ENCODE results near the gene GPR153.
"Not testable (repeated sequence)": the region's sequence is repeated elsewhere in the genome, so short reads cannot be mapped to it uniquely, and the experiment has no call there.

GPR153 gene

DNA sequence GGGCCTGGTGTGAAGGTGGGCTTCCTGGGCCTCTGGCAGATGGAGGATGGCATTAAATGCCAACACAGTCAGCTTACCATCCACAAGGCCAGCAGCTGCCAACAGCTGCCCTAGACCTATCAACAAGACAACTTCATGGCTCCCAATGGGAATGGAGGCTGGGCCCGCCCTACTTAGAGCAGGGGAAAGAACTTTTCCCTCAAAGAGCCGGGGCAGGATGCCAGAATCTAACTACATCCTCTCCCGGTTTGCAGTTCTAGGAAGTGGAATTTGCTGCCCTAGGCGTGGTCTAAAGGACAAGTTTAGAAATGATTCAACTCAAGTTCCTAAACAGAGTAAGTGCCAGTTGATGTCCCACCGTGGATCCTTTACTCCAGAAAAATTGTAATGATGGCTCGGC, 38.3 kb downstream of the GPR153 start:
- no peak for DNase-seq

DNA sequence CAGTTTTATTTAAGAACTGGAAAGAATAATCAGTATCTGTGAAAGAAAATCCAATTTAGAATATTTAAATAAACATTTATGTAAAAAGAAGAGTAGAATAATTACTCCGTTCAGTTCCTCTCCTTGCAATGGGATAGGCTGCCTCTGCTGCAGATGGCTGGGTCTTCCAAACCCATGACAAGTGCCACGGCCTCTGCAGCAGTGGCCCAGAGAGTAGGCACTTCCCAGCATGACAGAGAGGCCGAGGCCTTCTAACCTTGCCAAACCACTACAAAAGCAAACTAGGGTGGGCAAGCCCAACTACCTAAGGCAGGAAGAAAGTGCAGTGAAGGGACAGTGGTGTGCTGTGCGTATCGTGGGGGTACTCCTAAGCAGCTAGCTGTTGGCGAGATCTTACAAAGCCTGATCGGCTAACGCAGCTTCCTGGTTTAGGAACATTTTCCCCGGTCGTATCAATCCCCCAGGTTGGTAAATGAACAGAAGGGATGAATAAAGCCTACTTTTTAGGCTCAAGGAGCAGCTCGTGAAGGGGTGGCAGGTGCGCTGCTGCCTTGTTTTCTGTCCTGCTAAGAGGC, 39.6 kb downstream of the GPR153 start:
- DNase-seq = no peak

DNA sequence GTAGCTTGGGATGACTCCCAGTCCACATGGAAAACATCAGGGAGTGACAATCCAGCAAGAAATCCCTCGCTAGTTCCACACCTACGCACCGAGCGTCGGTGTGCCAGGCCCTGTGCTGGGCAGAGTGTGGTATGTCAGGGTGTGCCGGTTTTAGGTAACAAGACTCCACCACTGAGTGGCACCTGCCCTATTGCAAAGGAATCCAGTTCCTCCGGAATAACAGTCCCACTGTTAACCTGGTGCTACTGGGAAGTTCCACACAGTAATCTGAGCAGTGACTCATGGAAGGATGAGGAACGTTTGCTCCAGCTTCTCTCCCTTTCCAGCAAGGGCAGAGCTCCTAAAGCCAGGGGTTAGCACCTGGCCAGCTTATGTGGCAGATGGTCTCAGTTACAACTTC, 40.7 kb downstream of the GPR153 start:
- no peak for DNase-seq

DNA sequence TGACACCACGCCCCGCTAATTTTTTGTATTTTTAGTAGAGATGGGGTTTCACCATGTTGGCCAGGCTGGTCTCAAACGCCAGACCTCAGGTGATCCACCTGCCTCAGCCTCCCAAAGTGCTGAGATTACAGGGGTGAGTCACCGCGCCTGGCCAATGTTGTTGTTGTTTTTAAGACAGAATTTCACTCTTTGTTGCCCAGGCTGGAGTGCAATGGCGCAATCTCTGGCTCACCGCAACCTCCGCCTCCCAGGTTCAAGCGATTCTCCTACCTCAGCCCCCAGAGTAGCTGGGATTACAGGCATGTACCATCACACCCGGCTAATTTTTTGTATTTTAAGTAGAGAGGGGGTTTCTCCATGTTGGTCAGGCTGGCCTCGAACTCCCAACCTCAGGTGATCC, 41.3 kb downstream of the GPR153 start:
- DNase-seq = not testable (repeated sequence)

DNA sequence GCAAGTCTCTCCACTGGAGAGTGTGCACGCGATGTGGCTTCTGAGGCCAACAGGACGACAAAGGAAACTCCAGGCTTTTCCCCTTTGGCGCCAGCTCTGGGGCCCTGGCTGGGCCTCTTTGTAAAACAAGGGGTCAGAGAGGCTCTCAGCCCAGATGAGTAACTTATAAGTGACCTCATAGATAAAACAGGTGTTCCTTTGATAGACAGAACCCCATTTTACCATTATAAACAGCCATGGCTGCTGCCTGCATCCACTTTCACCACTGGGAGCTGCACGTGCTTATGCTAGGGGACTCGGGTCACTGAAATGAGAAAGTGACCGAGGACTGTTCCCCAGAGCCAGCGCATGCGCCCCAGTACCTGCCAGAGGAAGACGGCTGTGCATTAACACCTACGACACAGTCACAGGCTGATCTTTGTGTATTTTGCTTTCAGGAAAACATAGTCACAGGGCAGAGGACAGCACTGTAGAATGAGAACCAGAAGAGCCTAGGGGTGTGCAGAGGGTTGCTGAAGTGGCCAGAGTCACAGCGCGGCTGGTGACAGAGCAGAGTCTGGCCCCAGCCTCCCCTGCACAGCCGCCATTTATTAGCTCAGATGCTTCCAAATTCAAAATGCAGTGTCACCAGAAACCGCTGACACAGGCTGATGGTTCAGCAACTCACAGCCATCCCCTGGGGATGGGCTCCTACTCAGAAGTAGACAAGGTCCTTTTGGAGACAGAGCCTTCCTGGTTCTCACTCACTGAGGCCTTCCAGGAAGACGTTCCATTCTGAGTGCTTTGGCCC, 42.3 kb downstream of the GPR153 start:
- no peak for DNase-seq

DNA sequence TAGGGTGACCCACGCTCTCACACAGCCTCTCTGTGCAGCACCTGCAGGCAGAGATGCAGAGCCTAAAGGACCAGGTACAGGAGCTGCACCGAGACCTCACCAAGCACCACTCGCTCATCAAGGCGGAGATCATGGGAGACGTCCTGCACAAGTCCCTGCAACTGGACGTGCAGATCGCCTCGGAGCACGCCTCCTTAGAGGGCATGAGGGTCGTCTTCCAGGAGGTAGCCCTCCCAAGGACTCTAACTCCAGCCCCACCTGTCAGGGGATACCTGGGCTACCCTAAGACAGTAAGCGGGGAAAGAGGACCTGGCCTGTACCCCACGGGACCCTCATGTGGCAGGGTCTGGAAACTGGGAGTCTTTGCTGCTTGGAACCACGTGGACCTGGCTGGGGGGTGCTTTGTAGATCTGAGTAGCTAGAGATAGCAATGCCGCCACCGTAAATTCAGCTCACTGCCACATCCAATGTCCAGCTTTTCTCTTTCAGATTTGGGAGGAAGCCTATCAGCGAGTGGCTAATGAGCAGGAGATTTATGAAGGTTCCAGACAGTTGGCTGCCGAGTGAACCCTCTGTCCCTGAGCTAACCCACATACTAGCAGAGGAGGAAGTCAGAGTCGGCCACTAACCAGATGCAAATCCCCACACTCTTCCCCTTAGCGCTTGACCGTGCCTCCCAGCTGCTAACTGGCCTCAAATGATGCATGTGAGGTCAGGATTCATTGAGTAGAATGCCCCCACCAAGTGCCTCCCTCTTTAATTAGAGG, 48.5 kb downstream of the GPR153 start:
- no peak for DNase-seq

DNA sequence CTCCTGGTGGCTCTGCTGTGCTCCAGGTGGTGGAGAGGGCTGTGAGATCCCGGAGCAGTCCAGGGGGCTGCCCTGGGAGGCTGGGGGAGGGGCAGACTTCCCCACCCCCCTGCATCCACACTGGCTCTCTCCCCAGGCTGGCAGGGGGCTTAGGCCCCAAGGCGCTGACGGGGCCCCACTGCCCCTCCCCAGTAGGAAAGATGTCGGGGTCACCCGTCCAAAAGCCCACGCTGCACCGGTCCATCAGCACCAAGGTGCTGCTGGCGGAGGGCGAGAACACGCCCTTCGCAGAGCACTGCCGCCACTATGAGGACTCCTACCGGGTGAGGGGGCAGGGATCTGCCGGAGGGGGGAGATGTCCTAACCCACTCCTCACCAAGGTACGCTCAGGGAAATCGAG, 49.2 kb downstream of the GPR153 start:
- DNase-seq = no peak

DNA sequence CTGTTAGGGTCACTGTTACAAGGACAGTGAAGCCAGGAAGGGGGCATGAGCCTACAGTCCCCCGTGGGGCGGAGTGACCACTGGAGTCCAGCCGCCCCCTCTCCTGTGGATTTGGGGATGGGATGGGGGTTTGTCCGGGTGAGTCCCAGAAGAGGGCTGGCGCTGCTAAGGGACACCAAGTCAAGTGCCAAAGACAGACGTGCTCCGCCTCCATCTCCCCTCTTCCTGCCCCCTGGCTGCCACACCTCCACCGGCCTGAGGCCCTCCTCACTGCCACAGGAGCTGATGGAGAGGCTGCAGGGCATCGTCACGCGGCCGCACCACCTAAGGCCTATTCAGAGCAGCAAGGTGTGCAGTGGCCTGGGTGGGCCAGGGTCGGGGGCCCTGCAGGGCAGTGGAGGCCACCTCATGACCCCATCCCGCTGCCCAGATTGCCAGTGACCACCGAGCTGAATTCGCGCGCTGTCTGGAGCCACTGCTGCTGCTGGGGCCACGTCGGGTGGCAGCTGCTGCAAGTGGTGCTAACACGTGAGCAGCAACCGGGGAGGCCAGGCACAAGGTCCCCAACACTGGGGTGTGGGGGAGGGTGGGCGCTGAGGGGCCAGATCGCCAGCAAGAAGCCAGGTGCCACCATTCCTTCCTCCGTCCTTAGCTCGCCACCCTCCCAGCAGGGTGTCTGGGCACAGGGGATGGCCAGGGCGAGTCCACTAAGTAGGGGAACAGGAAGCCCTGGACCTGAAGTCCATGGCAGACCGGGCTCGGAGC, 50.1 kb downstream of the GPR153 start:
- no peak for DNase-seq

DNA sequence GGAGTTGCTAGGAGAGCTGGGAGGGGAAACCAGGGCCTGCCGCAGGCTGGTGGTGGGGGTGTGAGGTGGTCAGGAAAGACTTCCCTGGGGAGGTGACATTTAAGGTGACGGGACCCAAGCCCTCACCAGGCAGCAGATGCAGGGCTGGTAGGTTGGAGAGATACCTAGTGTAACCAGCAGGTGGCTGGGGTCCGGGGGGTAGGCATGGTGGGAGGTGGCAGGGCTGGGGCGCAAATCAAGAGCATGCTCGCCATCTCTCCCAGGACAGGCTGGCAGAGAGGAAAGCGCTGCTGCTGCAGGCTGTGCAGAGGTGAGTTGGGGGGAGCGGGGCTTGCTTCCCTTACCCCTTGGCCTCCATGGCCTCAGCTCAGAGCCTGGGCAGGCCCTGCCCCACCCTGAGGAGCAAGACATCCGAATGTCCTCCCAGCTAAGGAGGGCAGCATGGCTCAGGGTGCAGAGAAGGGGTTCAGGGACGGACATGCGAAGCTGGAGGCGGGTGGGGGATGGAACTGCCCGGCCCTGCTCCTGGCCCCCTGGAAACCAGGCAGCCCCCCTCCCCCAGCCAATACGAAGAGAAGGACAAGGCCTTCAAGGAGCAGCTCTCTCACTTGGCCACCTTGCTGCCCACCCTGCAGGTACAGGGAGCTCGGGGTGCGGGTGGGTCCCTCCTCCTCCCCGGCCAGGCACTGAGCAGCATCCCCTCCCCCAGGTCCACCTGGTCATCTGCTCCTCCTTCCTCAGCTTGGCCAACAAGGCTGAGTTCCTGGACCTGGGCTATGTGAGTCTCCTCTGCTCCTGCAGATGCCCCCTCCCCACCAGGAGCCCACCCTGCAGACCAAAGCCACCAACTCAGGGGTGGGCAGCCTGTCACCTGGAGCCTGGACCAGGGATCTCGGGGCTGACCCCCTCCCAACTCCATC, 51.0 kb downstream of the GPR153 start:
- no peak for DNase-seq

DNA sequence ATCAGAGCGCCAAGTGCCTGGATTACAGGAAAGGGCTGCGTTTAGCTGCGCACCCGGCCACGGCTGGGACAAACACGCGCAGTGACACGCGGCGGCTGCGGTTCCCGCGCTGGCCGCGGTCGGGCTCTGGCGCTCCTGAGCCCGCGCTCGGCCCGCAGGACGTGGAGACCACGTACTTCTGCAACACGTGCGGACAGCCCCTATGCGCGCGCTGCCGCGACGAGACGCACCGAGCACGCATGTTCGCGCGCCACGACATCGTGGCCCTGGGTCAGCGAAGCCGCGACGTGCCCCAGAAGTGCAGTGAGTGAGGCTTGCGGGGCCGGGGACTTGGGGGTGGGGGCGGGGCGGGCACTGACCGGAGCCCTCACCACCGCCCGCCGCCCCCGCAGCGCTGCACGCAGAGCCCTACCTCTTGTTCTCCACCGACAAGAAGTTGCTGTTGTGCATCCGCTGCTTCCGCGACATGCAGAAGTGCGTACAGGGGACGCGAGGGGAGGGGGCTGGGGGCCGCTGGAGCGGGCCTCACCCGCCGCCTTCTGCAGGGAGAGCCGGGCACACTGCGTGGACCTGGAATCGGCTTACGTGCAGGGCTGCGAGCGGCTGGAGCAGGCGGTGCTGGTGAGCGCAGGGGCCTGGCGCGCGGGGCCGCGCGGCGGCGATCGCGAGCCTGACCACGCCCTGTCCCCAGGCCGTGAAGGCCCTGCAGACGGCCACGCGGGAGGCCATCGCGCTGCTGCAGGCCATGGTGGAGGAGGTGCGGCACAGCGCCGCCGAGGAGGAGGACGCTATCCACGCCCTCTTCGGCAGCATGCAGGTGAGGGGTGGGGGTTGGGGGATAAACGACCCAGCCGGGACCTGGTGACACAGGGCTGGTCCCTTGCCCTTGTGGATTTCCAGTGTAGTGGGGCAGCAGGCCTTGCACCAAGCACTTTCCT, 51.9 kb downstream of the GPR153 start:
- no peak for DNase-seq

DNA sequence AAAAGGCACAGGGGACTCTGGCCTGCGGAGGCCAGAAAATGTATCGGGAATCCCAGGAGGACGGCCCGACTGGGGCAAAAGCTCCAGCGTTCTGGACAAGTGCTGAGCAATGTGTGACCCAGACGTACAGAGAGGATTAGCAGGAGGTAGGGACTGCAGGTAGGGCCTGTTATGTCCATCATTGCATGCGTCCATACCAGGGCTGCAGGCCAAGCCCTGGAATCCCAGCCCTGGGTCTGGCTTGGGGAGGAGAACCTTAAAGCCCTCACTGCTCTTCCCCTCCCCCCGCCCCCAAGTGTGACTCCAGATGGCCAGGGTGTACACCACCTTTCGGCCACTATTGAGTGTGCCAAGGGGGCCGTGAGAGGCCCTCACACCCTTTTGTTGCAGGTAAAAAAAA, 53.0 kb downstream of the GPR153 start:
- no peak for DNase-seq

DNA sequence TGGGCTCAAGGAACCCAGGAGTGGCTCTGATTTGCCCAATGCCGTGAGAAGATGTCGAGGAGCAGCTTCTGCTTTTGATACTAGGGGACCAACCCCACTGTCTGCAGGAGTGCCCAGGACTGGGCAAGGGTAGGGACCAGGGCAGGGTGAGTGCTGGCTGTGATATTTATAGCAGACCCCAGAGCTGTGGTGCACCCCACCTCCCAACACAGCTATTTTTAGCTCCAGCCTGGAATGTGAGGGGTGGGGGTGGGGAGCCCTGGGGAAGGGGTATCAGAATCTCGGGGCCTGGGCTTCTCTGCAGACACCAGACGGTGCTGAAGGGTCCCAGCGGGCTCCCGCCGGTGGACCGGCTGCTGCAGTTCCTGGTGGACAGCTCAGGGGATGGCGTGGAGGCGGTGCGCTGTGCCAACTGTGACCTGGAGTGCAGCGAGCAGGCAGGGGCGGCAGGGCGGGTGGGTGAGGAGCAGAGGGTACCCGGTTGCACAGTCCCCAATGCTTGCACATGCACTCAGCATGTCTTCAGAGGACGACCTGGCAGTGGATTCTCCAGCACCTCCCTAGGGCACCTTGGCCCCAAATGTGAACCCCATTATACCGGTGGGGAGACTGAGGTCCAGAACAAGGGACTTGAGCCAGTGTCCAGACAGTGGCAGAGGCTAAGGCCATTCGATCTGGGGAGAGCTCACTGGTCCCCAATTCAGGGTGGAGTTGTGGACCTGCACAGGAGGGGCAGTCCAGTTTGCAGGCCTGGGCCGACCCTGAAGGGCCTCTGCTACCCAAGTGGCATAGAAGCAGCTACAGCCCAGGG, 53.6 kb downstream of the GPR153 start:
- no peak for DNase-seq

DNA sequence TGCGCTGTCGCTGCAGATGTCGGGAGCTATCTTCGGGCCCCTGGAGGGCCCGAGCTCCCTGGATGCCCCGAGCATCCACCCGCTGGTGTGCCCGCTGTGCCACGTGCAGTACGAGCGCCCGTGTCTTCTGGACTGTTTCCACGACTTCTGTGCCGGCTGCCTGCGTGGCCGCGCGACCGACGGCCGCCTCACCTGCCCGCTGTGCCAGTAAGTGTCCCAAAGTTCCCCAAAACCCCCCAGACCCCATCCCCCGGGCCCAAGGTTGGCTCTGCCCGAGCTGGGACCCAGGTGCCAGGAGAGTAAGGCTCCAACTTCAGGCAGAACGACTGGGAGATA, 54.4 kb downstream of the GPR153 start:
- DNase-seq = no peak

DNA sequence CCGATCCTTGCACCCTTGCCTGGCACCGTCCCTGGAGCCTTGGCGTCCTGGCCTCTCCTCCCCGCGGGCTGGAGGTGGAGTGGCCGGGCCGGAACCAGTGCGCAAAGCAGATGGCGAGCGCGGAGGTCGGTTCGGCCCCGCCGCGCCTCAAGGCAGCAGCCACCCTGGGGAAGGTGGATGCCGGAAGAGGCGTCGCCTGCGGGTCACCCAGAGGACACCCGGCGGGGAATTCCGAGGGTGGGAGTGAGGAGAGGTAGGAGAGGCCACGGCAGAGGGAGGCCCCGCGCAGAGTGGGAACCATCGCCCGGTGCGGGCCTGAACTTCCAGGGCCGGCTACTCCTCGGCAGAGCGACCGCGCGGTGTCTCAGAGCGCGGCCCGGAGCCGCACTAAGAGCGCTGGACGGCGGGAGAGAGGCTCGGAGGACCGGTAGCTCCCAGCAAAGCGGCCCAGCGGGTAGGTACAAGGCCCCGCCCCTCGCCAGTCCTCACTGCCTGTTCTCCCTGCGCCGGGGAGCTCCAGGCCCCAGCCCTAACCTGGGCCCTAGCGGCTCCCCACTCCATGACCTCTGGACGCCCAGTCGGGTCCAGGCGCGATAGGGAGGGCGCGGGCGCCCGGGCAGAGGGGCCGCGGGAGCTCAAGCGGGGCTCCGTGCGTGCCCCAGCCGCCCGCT, 54.9 kb downstream of the GPR153 start, which contains the start of gene RNF207:
Gene RNF207, plus strand, starts transcription at position 271 of the 671 bp plus-strand sequence. CDS start 417 bp downstream, outside the sequence.
- DNase-seq = peak; percentile 43

DNA sequence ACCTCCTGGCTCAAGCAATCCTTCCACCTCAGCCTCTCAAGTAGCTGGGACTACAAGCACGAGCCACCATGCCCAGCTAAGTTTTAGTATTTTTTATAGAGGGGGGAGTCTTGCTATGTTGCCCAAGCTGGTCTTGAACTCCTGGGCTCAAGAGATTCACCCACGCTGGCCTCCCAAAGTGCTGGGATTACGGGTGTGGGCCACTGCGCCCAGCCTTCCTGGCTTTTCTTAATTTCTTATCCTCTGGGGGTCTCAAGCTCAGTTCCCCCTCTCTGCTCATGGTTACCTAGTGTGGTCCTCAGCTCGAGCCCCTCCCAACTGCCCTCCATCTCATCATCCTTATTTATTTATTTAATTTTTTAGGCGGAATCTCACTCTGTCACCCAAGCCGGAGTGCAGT, 58.6 kb downstream of the GPR153 start:
- DNase-seq = no peak

DNA sequence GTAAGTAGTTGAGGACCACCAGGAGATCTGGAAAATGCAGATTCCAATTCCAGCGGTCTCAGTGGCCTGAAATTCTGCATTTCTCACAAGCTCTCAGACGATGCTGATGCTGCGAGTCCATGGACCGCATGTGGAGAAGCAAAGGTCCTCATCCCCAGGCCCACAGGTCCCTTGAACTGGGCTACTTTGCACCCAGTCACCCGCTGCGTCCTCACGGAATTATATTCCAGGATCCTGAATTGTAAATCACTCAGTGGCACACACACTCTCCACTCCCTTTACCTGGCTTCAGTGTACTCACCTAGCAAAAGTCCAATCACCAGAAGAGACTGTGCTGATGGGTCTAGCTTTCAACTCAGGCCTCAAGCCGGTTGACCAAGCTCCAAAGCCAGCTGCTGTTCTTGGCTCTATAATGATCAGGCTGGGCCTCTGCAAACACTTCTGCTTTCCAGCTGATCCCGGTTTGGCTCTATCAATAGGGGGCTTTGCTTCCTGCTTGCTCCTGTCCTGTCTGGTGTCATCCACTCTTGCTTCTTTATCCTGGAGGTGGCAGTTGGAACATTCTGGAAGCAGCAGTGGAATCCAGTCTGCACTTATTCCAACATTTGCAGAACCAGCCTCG, 60.6 kb downstream of the GPR153 start:
- no peak for DNase-seq

DNA sequence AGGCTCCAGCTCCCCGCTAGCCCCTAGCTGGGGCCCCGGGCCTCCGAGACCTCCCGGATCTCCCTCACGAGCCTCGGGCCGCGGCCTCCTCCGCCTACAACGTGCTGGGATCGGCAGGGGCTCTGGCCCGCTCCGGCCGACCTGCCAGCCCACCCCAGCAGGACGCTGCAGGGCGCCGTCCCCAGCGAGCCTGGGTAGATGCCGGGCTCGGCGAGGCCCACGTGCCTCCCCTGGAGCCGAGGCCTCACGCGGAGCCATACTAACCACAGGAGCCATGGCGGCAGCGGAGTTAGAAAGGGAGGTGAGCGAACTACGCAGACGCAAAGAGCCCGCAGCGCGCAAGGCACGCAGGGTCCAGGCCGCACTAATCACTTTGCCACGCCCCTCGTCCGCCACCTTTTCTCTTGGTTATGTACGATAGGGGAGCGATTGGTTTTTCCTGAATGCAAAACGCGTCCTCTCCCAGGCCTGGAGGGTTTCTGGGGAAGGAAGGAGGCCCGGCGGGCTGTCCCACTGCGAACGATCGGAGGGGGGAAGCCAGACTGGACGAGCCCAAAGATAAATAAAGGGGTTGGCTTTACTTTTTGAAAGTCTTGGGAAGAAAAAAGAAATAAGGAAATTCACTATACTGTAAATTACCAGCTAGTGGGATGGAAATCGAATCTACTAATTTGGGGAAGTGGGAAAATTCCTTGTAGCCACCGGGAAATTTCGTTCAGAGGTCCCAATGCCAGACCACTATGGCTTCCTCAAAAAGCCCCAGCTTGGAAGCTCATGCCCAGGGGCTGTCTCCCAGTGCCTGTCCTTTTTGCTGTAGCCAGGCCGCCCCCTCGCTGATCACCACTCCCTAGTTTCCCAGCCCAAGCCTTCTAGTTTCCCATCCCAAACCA, 61.4 kb downstream of the GPR153 start, which contains the start of gene RPL22:
Gene RPL22, minus strand, starts transcription at position 298 of the 890 bp plus-strand sequence. Its CDS starts 22 bp downstream, at position 276.
- DNase-seq = peak; percentile 97
